Measurements from ENCODE around the gene VGLL4.
A peak's percentile ranks its signal among the peaks of the same experiment; 100 is the strongest.

Gene VGLL4

DNA sequence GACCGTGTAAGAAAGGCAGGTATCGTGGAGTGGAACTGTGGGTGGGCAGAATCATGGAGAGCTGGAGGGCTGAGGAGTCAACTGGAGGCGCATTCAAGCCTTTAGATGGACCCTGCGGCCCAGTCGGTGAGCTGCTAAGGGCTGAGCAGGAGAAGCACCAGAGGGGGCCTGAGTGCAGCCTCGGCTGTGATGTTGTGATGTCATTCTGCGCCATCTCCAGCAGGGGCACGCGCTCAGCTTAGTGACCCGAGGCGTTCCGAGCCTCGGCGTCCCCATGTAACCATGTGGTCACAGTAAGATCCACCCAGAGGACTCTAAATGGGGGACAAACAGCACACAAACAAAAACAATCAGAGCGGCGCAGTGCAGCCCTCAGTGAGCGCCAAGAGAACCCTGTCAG, 76.8 kb downstream of the VGLL4 start:
- Histone ChIP-seq H3K4ac (ENCODE audit: low read depth, low read length) (no peak overlapping the region), H3K27me3 (ENCODE audit: insufficient read depth, low read length, poor library complexity) (no peaks in the 10 kb centered on the region), H3K79me1 (ENCODE audit: low read length) (peaks cover 24% of the 10 kb centered on the region), H2BK5ac (ENCODE audit: low read length) (no peak overlapping the region), H3K9ac (ENCODE audit: low read length) (no peak overlapping the region), H2AK5ac (ENCODE audit: low read length) (no peak overlapping the region), H3K56ac (ENCODE audit: low read length) (no peak overlapping the region), H3K4me2 (ENCODE audit: low read length) (no peak overlapping the region), H3K27ac (ENCODE audit: low read depth, low read length) (no peak overlapping the region), H2BK15ac (replicated peaks; ENCODE audit: low read depth) (no peak overlapping the region), H2BK120ac (ENCODE audit: low read depth, low read length) (no peak overlapping the region), H3K36me3 (ENCODE audit: control insufficient read depth, insufficient read depth, low read length) (no peaks in the 10 kb centered on the region), H3K79me2 (ENCODE audit: control insufficient read depth, insufficient read depth, low read length) (peaks cover 17% of the 10 kb centered on the region), H3K18ac (ENCODE audit: low read length) (no peak overlapping the region), H3K23ac (ENCODE audit: low read length) (no peak overlapping the region), H4K8ac (ENCODE audit: low read depth, low read length) (no peak overlapping the region), H4K5ac (ENCODE audit: low read length) (no peak overlapping the region), H3K4me3 (ENCODE audit: low read length) (no peak overlapping the region), H3K4me1 (ENCODE audit: control insufficient read depth, low read depth, low read length) (no peaks in the 10 kb centered on the region)
- WGBS (ENCODE audit: extremely low coverage, insufficient coverage, low lambda C conversion rate) = no CpG with 5 or more reads among the region's 17 CpGs
- DNase-seq = peak; percentile 74

DNA sequence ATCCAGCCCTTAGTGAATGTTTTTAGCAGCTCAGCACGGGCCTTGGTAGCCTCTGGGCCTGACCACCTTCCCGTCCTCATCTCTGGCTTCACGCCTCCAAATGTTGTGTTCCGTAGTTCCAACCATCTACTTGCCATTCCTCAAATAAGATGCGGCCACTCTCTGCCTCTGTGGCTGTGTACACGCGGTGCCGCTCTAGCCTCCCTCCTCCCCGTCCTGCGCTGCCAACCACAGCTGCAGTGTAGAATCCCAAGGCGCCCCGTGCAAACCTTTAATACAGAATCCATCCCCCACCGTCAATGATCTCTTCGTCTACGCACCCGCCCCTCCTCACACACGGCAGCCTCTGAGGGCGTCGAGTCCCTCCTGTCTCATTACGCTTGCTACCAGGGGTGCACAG, 77.2 kb downstream of the VGLL4 start:
- DNase-seq = no peak

DNA sequence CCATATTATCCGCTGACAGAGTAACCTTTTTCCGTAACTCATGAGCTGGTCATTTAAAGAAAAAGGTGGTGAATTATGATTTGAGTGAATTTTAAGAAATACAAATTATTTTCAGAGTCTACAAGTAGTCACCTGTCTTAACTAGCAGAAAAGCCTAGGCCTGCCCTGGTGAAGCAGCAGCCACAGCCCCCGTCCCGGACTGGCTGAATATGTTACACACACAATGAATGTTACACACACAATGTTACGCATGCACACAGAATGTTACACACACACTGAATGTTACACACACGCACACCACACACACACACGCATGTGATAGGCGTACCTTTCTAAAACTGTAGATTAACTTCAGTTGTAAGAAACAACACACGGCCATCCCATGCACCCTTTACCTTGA, 77.8 kb downstream of the VGLL4 start:
- H2BK15ac ChIP-seq (replicated peaks; ENCODE audit: low read depth) = no peak overlapping the region
- no peak overlapping the region for H3K56ac ChIP-seq (ENCODE audit: low read length)
- H3K9ac ChIP-seq (ENCODE audit: low read length) = no peak overlapping the region
- no peaks in the 10 kb centered on the region for H3K36me3 ChIP-seq (ENCODE audit: control insufficient read depth, insufficient read depth, low read length)
- no peak overlapping the region for H3K4me3 ChIP-seq (ENCODE audit: low read length)
- peaks cover 17% of the 10 kb centered on the region for H3K79me2 ChIP-seq (ENCODE audit: control insufficient read depth, insufficient read depth, low read length)
- no peak overlapping the region for H4K5ac ChIP-seq (ENCODE audit: low read length)
- no peaks in the 10 kb centered on the region for H3K4me1 ChIP-seq (ENCODE audit: control insufficient read depth, low read depth, low read length)
- no peak overlapping the region for H2BK5ac ChIP-seq (ENCODE audit: low read length)
- no peak overlapping the region for H3K27ac ChIP-seq (ENCODE audit: low read depth, low read length)
- no peak overlapping the region for H3K4ac ChIP-seq (ENCODE audit: low read depth, low read length)
- WGBS (ENCODE audit: extremely low coverage, insufficient coverage, low lambda C conversion rate) = no CpG with 5 or more reads among the region's 9 CpGs
- H3K4me2 ChIP-seq (ENCODE audit: low read length) = no peak overlapping the region
- H3K18ac ChIP-seq (ENCODE audit: low read length) = no peak overlapping the region
- no peak overlapping the region for H3K23ac ChIP-seq (ENCODE audit: low read length)
- no peak overlapping the region for H2BK120ac ChIP-seq (ENCODE audit: low read depth, low read length)
- no peak overlapping the region for H2AK5ac ChIP-seq (ENCODE audit: low read length)
- no peaks in the 10 kb centered on the region for H3K27me3 ChIP-seq (ENCODE audit: insufficient read depth, low read length, poor library complexity)
- H3K79me1 ChIP-seq (ENCODE audit: low read length) = peaks cover 24% of the 10 kb centered on the region
- DNase-seq = no peak
- H4K8ac ChIP-seq (ENCODE audit: low read depth, low read length) = no peak overlapping the region

More for the DNA sequence above, 77.2 kb downstream of the VGLL4 start:
- Histone ChIP-seq H2BK15ac (replicated peaks; ENCODE audit: low read depth) (no peak overlapping the region), H2AK5ac (ENCODE audit: low read length) (no peak overlapping the region), H4K8ac (ENCODE audit: low read depth, low read length) (no peak overlapping the region), H3K4ac (ENCODE audit: low read depth, low read length) (no peak overlapping the region), H3K79me2 (ENCODE audit: control insufficient read depth, insufficient read depth, low read length) (peaks cover 17% of the 10 kb centered on the region), H3K18ac (ENCODE audit: low read length) (no peak overlapping the region), H3K23ac (ENCODE audit: low read length) (no peak overlapping the region), H3K27me3 (ENCODE audit: insufficient read depth, low read length, poor library complexity) (no peaks in the 10 kb centered on the region), H3K4me2 (ENCODE audit: low read length) (no peak overlapping the region), H3K36me3 (ENCODE audit: control insufficient read depth, insufficient read depth, low read length) (no peaks in the 10 kb centered on the region), H3K56ac (ENCODE audit: low read length) (no peak overlapping the region), H3K9ac (ENCODE audit: low read length) (no peak overlapping the region), H4K5ac (ENCODE audit: low read length) (no peak overlapping the region), H3K4me1 (ENCODE audit: control insufficient read depth, low read depth, low read length) (no peaks in the 10 kb centered on the region), H2BK120ac (ENCODE audit: low read depth, low read length) (no peak overlapping the region), H3K4me3 (ENCODE audit: low read length) (no peak overlapping the region), H3K79me1 (ENCODE audit: low read length) (peaks cover 24% of the 10 kb centered on the region), H2BK5ac (ENCODE audit: low read length) (no peak overlapping the region), H3K27ac (ENCODE audit: low read depth, low read length) (no peak overlapping the region)
- WGBS (ENCODE audit: extremely low coverage, insufficient coverage, low lambda C conversion rate) = no CpG with 5 or more reads among the region's 20 CpGs

DNA sequence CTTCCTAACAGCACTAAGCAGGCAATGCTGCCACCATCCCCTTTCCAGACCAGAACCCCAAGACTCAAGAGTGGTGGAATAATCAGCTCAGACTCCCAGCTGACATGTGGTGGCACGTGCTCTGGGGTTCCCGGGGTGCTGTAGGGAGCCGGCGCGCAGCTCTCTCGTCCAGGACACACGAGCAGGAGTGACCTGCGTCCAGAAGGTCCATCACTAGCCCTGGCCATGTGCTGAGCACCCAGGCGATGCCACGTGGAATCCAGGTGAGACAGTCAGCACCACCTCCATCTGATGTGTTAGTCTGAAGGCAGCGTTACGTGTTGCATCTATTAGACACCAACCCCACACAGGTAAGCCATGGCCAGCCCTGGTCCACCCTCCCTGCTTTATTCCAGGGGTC, 78.2 kb downstream of the VGLL4 start:
- H3K79me2 ChIP-seq (ENCODE audit: control insufficient read depth, insufficient read depth, low read length) = peaks cover 17% of the 10 kb centered on the region
- no peak overlapping the region for H3K9ac ChIP-seq (ENCODE audit: low read length)
- no peak overlapping the region for H2BK120ac ChIP-seq (ENCODE audit: low read depth, low read length)
- H2AK5ac ChIP-seq (ENCODE audit: low read length) = no peak overlapping the region
- H2BK15ac ChIP-seq (replicated peaks; ENCODE audit: low read depth) = no peak overlapping the region
- no peak overlapping the region for H3K4me2 ChIP-seq (ENCODE audit: low read length)
- no peak overlapping the region for H3K18ac ChIP-seq (ENCODE audit: low read length)
- H3K27me3 ChIP-seq (ENCODE audit: insufficient read depth, low read length, poor library complexity) = no peaks in the 10 kb centered on the region
- no CpG with 5 or more reads among the region's 12 CpGs for WGBS (ENCODE audit: extremely low coverage, insufficient coverage, low lambda C conversion rate)
- no peak overlapping the region for H3K23ac ChIP-seq (ENCODE audit: low read length)
- no peaks in the 10 kb centered on the region for H3K36me3 ChIP-seq (ENCODE audit: control insufficient read depth, insufficient read depth, low read length)
- H3K4ac ChIP-seq (ENCODE audit: low read depth, low read length) = no peak overlapping the region
- no peak overlapping the region for H3K4me3 ChIP-seq (ENCODE audit: low read length)
- H3K79me1 ChIP-seq (ENCODE audit: low read length) = peaks cover 24% of the 10 kb centered on the region
- H3K4me1 ChIP-seq (ENCODE audit: control insufficient read depth, low read depth, low read length) = no peaks in the 10 kb centered on the region
- H3K27ac ChIP-seq (ENCODE audit: low read depth, low read length) = no peak overlapping the region
- no peak for DNase-seq
- H4K8ac ChIP-seq (ENCODE audit: low read depth, low read length) = no peak overlapping the region
- no peak overlapping the region for H4K5ac ChIP-seq (ENCODE audit: low read length)
- H3K56ac ChIP-seq (ENCODE audit: low read length) = no peak overlapping the region
- no peak overlapping the region for H2BK5ac ChIP-seq (ENCODE audit: low read length)

DNA sequence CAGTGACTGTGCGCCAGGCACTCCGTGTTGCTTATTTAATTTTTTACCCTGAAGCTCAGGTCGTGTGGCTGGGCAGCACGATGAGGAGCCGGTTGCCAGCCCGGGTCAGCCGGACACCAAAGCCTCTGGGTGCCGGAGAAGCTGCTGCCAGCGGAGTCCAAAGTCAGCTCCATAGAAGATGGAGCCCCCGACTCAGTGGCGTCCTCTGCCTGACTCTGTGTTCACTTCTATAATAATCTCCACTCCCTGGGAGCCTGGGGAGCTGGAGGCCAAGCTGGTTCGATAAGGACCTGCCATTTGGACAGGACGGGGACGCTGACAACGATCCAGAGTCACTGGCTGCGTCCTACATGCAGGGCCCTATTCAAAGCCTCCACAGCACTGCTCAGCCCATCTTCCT, 78.6 kb downstream of the VGLL4 start:
- Histone ChIP-seq H2AK5ac (ENCODE audit: low read length) (no peak overlapping the region), H2BK5ac (ENCODE audit: low read length) (no peak overlapping the region), H3K27ac (ENCODE audit: low read depth, low read length) (no peak overlapping the region), H3K4me3 (ENCODE audit: low read length) (no peak overlapping the region), H3K56ac (ENCODE audit: low read length) (no peak overlapping the region), H3K18ac (ENCODE audit: low read length) (no peak overlapping the region), H2BK15ac (replicated peaks; ENCODE audit: low read depth) (no peak overlapping the region), H3K79me1 (ENCODE audit: low read length) (peaks cover 21% of the 10 kb centered on the region), H3K27me3 (ENCODE audit: insufficient read depth, low read length, poor library complexity) (no peaks in the 10 kb centered on the region), H3K4me1 (ENCODE audit: control insufficient read depth, low read depth, low read length) (no peaks in the 10 kb centered on the region), H4K5ac (ENCODE audit: low read length) (no peak overlapping the region), H3K4me2 (ENCODE audit: low read length) (no peak overlapping the region), H3K79me2 (ENCODE audit: control insufficient read depth, insufficient read depth, low read length) (peaks cover 16% of the 10 kb centered on the region), H4K8ac (ENCODE audit: low read depth, low read length) (no peak overlapping the region), H2BK120ac (ENCODE audit: low read depth, low read length) (no peak overlapping the region), H3K9ac (ENCODE audit: low read length) (no peak overlapping the region), H3K36me3 (ENCODE audit: control insufficient read depth, insufficient read depth, low read length) (no peaks in the 10 kb centered on the region), H3K23ac (ENCODE audit: low read length) (no peak overlapping the region), H3K4ac (ENCODE audit: low read depth, low read length) (no peak overlapping the region)
- no peak for DNase-seq
- no CpG with 5 or more reads among the region's 16 CpGs for WGBS (ENCODE audit: extremely low coverage, insufficient coverage, low lambda C conversion rate)

DNA sequence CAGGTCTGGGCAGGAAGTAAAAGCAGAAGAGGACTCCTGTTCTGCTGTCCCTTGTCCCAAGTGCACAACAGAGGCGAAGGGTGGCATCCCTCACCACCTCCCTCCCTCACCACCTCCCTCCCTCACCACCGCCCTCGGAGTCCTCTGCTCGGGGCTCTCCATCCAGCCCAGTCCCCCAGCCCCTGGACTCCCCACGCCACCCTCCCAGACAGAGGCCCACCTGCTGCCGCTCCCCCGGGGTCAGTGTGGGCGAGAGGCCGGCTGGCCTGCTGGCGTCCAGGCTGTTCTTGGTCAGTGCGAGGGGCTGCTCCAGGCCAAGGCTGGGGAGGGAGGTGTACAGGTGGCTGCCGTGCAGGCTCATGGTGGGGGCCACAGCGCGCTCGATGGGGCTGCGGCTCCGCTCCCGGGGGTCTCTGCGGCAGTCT, 79.1 kb downstream of the VGLL4 start:
- Histone ChIP-seq H2BK15ac (replicated peaks; ENCODE audit: low read depth) (no peak overlapping the region), H3K36me3 (ENCODE audit: control insufficient read depth, insufficient read depth, low read length) (no peaks in the 10 kb centered on the region), H3K27me3 (ENCODE audit: insufficient read depth, low read length, poor library complexity) (no peaks in the 10 kb centered on the region), H4K5ac (ENCODE audit: low read length) (no peak overlapping the region), H3K4me3 (ENCODE audit: low read length) (no peak overlapping the region), H3K18ac (ENCODE audit: low read length) (no peak overlapping the region), H3K9ac (ENCODE audit: low read length) (no peak overlapping the region), H3K79me2 (ENCODE audit: control insufficient read depth, insufficient read depth, low read length) (peaks cover 15% of the 10 kb centered on the region), H3K56ac (ENCODE audit: low read length) (no peak overlapping the region), H3K79me1 (ENCODE audit: low read length) (peaks cover 19% of the 10 kb centered on the region), H3K4ac (ENCODE audit: low read depth, low read length) (no peak overlapping the region), H4K8ac (ENCODE audit: low read depth, low read length) (no peak overlapping the region), H3K27ac (ENCODE audit: low read depth, low read length) (no peak overlapping the region), H2BK120ac (ENCODE audit: low read depth, low read length) (no peak overlapping the region), H3K4me2 (ENCODE audit: low read length) (no peak overlapping the region), H2AK5ac (ENCODE audit: low read length) (no peak overlapping the region), H3K4me1 (ENCODE audit: control insufficient read depth, low read depth, low read length) (no peaks in the 10 kb centered on the region), H3K23ac (ENCODE audit: low read length) (no peak overlapping the region), H2BK5ac (ENCODE audit: low read length) (no peak overlapping the region)
- no CpG with 5 or more reads among the region's 19 CpGs for WGBS (ENCODE audit: extremely low coverage, insufficient coverage, low lambda C conversion rate)
- DNase-seq = no peak

Measured in mesendoderm (in vitro differentiated cells).